SHP77 (cell line): ENCODE data around the gene AXL.

Source experiments
- DNase-seq, 2 experiments: peaks; one replicate each; lab custom pipeline; 2025; lab: John Stamatoyannopoulos, UW

AXL gene

GRCh38 chr19:41235480-41235879 lies 16.5 kb downstream of the AXL start:
- no peak for DNase-seq

- DNase-seq: no peak
Observed at GRCh38 chr19:41238244-41238643, 19.2 kb downstream of the AXL start.

- no peak for DNase-seq
Observed at GRCh38 chr19:41239363-41239762, 20.3 kb downstream of the AXL start.

- DNase-seq: no peak
Observed at GRCh38 chr19:41239961-41240574, 21.0 kb downstream of the AXL start.

- DNase-seq: no peak
Observed at GRCh38 chr19:41241859-41242258, 22.8 kb downstream of the AXL start.

GRCh38 chr19:41244117-41244516 lies 25.1 kb downstream of the AXL start:
- no peak for DNase-seq

GRCh38 chr19:41245843-41246242 lies 26.8 kb downstream of the AXL start:
- no peak for DNase-seq

GRCh38 chr19:41248895-41249294 lies 29.9 kb downstream of the AXL start:
- no peak for DNase-seq

GRCh38 chr19:41249707-41250423 lies 30.8 kb downstream of the AXL start:
- no peak for DNase-seq

GRCh38 chr19:41253660-41254059 lies 34.6 kb downstream of the AXL start:
- DNase-seq: no peak

- DNase-seq: no peak
Observed at GRCh38 chr19:41255171-41255570, 36.1 kb downstream of the AXL start.

- DNase-seq: no peak
Observed at GRCh38 chr19:41261474-41262190, 42.6 kb downstream of the AXL start.

- peak; percentile 12 to 70 for DNase-seq
Observed at GRCh38 chr19:41263042-41263849, 44.2 kb downstream of the AXL start.

GRCh38 chr19:41263850-41264580 lies 45.0 kb downstream of the AXL start, which contains the start of gene HNRNPUL1:
Gene HNRNPUL1, plus strand, starts transcription at chr19:41264372. Its CDS starts 132 bp downstream, at chr19:41264504.
- DNase-seq: peak; percentile 98 to 99

GRCh38 chr19:41264581-41265394 lies 45.8 kb downstream of the AXL start:
- DNase-seq: peak in 1 of 2 experiments; percentile 31

GRCh38 chr19:41265395-41266153 lies 46.6 kb downstream of the AXL start:
- no peak for DNase-seq

- DNase-seq: no peak
Observed at GRCh38 chr19:41269055-41269454, 50.0 kb downstream of the AXL start.

GRCh38 chr19:41269571-41269970 lies 50.5 kb downstream of the AXL start:
- no peak for DNase-seq

- DNase-seq: no peak
Observed at GRCh38 chr19:41273076-41273475, 54.1 kb downstream of the AXL start.

- no peak for DNase-seq
Observed at GRCh38 chr19:41274802-41275201, 55.8 kb downstream of the AXL start.
